LNCaP clone FGC (cell line): Measurements from ENCODE around the gene MAP1LC3B.

ENCODE experiments used
- DNase-seq: peaks from one replicate; pipeline ENCODE4 v3.0.0-alpha.2; 2011; ENCODE audit warnings: low read depth
- H3K4me3 ChIP-seq: 2 replicates; pipeline ENCODE4 v1.5.1; 2011; ENCODE audit warnings: mild to moderate bottlenecking, low read depth, low read length, control low read depth
- TF ChIP-seq, protein P1 (sequence below): IDR thresholded peaks from 2 replicates; pipeline ENCODE4 v1.5.1; 2012; ENCODE audit warnings: mild to moderate bottlenecking; ENCODE audit not compliant: control insufficient read depth, insufficient read depth; ENCODE audit errors: extremely low read depth

Gene MAP1LC3B

DNA sequence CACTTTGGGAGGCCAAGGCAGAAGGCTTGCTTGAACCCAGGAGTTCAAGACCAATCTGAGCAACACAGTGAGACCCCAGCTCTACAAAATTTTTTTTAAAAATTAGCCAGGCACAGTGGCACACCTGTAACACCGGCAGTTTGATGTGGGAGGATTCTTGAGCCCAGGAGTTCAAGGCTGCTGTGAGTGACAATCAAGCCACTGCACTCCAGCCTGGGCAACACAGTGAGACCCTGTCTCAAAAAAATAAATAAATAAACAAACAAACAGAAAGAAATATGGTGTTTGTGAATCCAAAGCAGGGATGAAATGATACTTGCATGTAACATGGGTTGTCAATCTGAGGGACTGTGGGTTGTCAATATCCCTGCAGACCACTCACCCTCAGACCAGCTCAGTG is 25.2 kb upstream of the MAP1LC3B start:
- TF ChIP-seq, protein P1, sequence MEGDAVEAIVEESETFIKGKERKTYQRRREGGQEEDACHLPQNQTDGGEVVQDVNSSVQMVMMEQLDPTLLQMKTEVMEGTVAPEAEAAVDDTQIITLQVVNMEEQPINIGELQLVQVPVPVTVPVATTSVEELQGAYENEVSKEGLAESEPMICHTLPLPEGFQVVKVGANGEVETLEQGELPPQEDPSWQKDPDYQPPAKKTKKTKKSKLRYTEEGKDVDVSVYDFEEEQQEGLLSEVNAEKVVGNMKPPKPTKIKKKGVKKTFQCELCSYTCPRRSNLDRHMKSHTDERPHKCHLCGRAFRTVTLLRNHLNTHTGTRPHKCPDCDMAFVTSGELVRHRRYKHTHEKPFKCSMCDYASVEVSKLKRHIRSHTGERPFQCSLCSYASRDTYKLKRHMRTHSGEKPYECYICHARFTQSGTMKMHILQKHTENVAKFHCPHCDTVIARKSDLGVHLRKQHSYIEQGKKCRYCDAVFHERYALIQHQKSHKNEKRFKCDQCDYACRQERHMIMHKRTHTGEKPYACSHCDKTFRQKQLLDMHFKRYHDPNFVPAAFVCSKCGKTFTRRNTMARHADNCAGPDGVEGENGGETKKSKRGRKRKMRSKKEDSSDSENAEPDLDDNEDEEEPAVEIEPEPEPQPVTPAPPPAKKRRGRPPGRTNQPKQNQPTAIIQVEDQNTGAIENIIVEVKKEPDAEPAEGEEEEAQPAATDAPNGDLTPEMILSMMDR, result no peak
- DNase-seq, result no peak
- H3K4me3 ChIP-seq, result no peak overlapping the region

DNA sequence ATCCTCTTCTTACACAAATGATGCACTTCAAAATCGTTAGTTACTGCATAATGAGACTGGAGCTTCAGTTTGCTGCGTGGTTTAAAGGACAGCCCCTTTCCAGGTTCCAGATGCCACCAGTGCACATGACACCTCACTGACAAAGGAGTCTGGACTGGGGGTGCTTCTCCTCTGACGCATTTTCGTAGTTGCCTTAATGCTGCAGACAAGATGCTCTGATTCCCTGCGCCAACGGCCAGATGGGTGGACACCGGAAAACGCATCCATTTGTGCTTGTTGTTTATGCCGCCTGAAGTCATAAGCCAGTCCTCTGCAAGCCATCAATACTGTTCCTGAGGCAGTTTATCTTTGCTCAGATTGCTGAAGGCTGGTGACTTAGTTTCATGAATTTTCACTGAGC is 24.6 kb upstream of the MAP1LC3B start:
- TF ChIP-seq, protein P1, result no peak
- no peak for DNase-seq
- no peak overlapping the region for H3K4me3 ChIP-seq

DNA sequence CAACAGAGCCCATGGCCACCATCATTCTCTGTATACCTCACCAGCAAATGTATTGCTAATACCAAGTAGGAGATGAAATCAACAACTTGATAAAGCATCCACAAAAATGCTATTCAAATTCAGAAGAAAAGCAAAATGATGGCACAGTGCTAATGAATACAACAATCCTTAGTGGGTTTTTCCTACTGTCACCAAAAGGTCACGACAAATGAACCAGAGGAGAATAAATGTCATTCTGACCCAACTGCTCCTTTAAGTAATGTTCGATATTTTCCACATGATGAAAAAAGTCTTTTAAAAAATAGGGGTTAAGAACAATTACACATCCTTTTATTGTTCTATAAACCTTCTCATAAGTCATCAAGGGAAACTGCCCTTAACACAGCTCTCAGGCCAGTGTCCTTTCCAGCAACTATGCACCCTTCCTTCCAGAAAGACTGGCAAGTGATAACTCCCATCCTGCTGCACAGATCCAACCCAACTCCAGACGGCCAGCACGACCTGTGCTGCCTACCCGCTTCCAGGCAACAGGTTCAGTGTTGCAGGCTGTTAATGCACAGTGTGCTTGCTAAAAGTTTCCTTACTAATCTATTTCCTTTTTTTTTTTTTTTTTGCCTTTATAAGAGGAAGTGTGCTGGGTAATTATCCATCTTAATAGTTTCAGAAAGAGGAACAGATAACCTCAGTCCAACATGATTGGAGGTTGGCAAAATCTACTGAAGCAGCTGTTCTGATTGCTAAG is 23.9 kb upstream of the MAP1LC3B start:
- TF ChIP-seq, protein P1, result no peak
- no peak for DNase-seq
- no peak overlapping the region for H3K4me3 ChIP-seq

DNA sequence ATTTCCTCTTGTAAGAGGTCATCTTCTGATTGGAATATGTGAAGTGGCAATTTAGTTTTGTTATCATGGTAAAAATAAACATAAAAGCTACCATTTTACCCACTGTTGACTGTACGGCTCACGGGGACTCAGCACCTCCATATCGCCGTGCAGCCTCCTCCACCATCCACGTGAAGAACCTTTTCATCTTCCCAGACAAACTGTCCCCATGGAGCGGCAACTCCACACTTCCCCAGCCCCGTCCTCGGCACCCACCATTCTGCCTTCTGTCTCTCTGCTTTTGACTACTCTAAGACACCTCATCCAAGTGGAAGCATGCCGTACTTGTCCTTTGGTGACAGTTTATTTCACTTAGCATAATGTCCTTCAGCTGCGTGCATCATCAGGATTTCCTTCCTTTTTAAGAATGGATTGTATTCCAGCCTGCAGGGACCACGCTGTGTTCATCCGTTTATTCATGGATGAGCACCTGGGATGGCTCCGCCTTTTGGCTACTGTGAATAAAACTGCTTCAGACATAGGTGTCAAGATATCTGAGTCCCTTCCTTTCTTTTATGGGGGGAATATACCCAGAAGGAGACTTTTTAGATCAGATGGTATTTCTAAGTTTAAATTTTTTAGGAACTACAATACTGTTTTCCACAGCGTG is 22.9 kb upstream of the MAP1LC3B start:
- H3K4me3 ChIP-seq, result no peak overlapping the region
- TF ChIP-seq, protein P1, result no peak
- no peak for DNase-seq

DNA sequence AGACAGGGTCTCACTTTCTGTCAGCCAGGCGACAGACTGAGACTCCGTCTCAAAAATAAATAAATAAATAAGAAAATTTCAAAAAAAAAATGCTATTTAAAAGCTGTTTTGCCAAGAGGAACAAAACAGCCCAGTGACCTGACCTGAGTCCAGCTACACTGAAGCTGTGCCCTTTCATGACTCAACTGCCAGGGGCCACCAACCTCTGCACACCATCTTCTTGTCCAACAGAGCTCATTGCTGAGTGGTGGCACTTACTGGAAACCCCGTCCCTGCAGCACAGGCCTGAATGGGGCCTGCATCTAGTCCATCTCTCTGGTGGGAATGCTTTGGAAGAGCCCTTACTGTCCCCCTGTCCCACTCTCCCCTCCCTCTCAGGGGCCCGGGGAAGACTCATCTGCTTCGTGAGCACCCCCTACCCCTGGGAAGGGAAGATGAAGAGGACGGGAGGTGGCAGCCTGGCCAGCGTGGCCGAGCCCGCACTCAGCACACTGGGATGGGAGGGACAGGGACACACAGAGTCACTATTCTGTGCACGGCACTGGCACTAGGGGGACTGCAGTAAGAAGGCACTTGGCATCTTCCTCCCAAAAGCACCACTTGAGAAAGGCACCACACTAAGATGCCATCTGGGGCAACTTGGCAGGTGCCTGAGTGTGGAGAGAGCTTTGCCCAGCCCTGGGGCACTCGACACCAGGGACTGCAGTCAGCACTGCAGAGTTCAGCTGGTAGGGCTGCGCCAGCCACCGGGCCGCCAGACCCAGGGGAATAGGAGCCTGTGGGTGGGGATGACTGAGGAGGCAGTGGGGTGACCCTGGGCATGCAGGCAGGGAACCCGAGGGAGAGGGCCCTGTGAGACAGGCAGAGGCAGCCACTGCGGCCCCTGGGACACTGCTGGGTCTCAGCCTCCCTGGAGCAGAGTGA is 22.1 kb upstream of the MAP1LC3B start:
- DNase-seq, result no peak
- TF ChIP-seq, protein P1, result no peak
- H3K4me3 ChIP-seq, result no peak overlapping the region

DNA sequence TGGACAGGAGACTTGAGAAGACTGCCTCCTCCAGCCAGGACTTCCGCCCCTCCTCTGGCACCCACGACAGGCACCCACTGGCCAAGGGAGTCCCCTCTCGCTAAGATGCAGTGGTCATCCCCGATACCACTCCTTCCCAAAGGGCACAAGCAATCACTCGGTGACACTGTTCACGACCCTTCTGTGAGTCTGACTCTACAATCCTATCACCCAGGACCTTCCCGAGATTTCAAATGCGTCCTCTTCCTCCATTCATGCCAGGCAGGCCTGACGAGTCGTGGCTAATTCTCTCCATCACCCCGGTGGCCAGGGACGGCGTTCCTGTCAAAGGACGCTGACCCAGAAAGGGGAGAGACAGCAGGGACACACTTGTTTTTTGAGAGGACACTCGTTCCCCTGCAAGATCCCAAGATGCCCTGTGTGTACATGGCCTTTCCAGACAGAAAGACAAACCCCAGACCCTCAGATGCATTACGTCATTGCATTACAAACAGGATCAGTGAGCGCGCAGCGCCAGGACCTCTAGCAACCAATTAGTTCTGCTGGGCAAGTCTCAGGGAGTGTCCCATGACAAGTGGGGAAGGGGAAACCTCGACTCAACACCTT is 20.8 kb upstream of the MAP1LC3B start:
- TF ChIP-seq, protein P1, result no peak
- no peak overlapping the region for H3K4me3 ChIP-seq
- DNase-seq, result no peak
